Activated CD4-positive, CD25-positive, alpha-beta regulatory T cell treated with anti-CD3 and anti-CD28 coated beads, Interleukin-2, amount 50 U/mL, for 72 hours (primary cell): Measurements from ENCODE around the gene MARCKSL1.
A peak's percentile ranks its signal among the peaks of the same experiment; 100 is the strongest.
"Not testable (repeated sequence)": the region's sequence is repeated elsewhere in the genome, so short reads cannot be mapped to it uniquely, and the experiment has no call there.

Source experiments
- DNase-seq: peaks from one replicate; pipeline ENCODE4 v3.0.0; 2021

The MARCKSL1 gene, protein sequence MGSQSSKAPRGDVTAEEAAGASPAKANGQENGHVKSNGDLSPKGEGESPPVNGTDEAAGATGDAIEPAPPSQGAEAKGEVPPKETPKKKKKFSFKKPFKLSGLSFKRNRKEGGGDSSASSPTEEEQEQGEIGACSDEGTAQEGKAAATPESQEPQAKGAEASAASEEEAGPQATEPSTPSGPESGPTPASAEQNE

GRCh38 chr1:32335790-32336590 is at the start of gene MARCKSL1:
TSS of gene MARCKSL1 (minus strand) at chr1:32336233. CDS start at chr1:32336033, 200 bp downstream.
- DNase-seq, result peak; percentile 80

DNA sequence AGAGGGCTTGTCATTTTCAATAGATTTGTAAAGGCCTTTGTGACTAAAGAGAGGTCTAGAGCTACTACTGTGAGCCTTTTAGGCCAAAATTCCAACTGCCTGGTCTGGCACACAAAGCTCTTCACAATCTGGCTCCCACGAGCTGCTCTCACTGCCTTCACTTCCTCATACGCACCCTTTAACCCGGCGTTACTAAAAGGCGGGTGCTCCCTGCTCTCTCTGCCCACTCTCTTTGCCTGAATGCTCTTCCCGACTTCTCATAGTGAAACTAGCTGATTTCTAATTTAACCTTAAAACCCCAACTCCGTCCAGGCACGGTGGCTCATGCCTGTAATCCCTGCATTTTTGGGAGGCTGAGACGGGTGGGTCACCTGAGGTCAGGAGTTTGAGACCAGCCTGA is 44.0 kb upstream of the MARCKSL1 start:
- DNase-seq, result no peak

DNA sequence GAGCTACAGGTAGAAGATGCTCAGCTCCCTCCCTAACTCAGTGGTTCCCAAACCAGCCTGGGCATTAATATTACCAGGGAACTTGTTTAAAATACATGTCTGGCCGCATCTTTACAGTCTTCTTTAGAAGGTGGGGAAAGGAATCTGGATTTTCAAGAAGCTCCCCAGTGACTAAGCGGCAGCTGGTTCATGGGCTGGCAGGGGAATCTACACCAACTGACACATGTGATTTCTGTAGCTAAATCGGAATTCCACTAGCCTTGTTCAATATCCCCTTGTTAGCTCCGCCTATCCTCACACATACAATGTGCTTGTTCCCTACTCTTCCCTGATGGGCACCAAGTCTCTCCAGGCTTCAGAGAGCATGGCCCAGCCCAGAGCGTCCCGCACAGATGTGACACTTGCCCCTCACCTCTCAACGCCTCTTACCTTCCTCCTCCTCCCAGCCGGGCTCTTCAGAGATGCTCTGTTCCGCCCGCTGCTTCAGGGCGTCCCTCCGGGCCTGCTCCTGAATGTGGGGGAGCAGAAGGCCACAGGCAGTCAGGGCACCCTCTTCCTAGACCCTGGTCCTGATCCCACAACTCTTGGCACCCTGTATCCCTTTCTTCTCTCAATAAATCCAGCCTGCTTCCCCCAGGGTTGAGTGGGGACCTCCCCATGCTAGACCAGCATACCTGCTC is 41.6 kb upstream of the MARCKSL1 start:
- DNase-seq, result no peak

- DNase-seq, result no peak
These were observed 40.2 kb upstream of the MARCKSL1 start for GRCh38 chr1:32376199-32376598.

GRCh38 chr1:32373996-32374592 is 38.1 kb upstream of the MARCKSL1 start:
- no peak for DNase-seq

- no peak for DNase-seq
These were observed 36.2 kb upstream of the MARCKSL1 start for GRCh38 chr1:32372149-32372756.

DNA sequence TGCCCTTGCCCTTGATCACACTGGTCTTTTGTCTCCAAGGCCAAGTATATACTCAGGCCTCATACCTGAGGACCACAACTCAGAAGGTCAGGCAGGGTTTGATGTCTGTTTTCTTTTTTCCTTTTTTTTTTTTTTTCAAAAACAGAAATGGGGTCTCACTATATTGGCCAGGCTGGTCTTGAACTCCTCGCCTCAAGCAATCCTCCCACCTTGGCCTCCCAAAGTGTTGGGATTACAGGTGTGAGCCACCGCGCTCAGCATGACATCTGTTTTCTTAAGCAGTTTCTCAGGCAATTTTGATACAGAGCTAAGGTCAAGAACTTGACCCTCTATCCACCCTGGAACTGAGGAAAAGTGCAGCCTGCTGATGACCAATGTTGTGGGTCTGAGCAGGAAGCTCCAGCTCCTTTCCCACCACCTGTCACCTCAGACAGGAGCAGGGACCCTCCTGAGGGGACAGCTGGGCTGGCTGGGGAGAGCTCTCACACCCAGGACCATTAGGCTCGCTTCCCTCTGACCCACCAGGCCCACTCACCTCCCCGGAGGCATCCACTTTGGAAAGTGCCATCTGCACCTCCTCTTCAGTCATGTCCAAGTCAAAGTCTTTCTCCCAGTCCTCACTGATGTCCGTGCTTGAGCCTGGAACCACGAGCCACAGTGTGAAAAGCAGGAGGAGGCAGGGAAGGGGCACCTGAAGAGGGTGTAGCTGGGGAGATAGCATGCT is 32.0 kb upstream of the MARCKSL1 start:
- DNase-seq, result no peak

- no peak for DNase-seq
These were observed 29.4 kb upstream of the MARCKSL1 start for GRCh38 chr1:32365445-32365844.

GRCh38 chr1:32364836-32365235 is 28.8 kb upstream of the MARCKSL1 start:
- no peak for DNase-seq

DNA sequence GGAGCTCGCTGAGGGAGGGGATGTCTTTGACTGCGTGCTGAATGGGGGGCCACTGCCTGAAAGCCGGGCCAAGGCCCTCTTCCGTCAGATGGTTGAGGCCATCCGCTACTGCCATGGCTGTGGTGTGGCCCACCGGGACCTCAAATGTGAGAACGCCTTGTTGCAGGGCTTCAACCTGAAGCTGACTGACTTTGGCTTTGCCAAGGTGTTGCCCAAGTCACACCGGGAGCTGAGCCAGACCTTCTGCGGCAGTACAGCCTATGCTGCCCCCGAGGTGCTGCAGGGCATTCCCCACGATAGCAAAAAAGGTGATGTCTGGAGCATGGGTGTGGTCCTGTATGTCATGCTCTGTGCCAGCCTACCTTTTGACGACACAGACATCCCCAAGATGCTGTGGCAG is 27.7 kb upstream of the MARCKSL1 start:
- DNase-seq, result no peak

DNA sequence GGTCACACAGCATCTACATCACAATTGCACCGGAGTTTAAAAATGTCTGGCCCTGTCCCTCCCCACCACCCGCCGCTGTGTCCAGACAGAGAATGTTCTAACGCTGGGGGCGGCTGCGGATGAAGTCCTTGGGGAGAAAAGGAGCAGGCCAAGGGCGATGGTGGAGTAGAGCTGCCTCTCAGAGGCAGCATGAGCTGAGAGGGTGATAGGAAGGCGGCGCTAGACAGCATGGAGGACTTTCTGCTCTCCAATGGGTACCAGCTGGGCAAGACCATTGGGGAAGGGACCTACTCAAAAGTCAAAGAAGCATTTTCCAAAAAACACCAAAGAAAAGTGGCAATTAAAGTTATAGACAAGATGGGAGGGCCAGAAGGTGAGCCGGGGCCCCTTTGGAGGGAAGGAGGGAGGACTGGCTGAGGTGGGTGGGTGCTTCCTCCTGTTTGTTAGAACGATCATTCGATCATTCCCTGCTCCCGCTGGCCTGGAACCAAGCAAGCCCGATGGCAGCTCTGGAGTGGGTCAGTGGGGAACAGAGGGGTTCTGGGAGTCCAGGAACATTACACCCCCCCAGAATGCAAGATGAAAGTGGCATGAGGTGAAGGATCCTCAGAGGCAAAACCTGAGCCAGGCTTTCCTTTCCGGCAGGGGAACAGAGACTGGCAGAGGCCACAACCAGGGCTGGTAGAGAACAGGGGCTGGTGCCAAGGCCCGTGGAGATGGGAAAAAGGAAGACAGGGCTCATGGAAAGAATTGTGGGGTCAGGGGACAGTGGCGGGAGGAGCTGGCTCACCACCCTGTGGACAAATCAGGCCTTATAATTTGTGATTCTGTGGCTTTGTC is 26.7 kb upstream of the MARCKSL1 start, which contains the start of the genes FAM229A and TSSK3:
TSS of gene FAM229A (minus strand) at position 12 of the 840 bp plus-strand sequence. CDS start 394 bp downstream, outside the sequence.
TSS of gene TSSK3 (plus strand) at position 66 of the 840 bp plus-strand sequence. CDS start at position 229, 163 bp downstream.
- DNase-seq, result no peak

- no peak for DNase-seq
These were observed 25.8 kb upstream of the MARCKSL1 start for GRCh38 chr1:32361674-32362473.

- DNase-seq, result no peak
These were observed 25.3 kb upstream of the MARCKSL1 start for GRCh38 chr1:32361308-32361673.

GRCh38 chr1:32358435-32358834 is 22.4 kb upstream of the MARCKSL1 start:
- no peak for DNase-seq

GRCh38 chr1:32357614-32358013 is 21.6 kb upstream of the MARCKSL1 start:
- no peak for DNase-seq

GRCh38 chr1:32356478-32356877 is 20.4 kb upstream of the MARCKSL1 start:
- DNase-seq, result no peak

DNA sequence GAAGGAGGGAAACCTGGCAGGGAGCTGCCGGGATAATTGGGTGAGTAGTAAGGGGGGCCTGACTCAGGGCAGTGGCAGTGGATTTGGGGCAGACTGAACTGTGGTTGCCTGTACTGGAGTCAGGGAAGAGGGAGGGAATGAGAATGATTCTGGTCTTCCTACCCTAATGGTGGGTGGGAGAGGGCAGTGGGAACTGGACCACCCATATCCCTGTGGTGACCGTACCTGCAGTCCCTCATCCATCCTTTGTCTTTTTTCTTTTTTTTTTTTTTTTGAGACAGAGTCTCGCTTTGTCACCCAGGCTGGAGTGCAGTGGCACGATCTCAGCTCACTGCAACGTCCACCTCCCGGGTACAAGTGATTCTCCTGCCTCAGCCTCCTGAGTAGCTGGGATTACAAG is 19.7 kb upstream of the MARCKSL1 start:
- DNase-seq, result not testable (repeated sequence)

- no peak for DNase-seq
These were observed 18.0 kb upstream of the MARCKSL1 start for GRCh38 chr1:32353886-32354570.

DNA sequence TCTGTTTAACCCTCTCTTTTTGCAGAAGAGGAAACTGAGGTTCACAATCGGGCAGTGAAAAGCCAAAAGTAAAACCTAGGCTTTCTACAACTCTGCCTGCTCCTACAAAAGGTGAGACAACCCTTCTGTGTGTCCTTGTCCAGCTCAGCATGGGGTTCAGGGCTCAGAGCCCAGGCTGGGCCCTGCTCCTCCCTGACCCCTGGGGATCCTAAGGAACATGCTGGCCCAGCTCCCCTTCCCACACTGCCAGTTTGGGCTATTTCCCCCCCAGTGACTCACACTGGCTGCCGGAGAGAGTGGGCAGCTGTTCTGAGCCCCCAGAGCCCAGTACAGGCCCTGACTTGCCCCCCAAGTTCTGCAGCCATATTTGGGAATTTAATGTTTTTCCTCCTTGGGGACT is 17.4 kb upstream of the MARCKSL1 start:
- DNase-seq, result no peak
